Osteoblast (primary cell): ENCODE data around the gene MFRP. TPM values are rescaled to one million over a fixed set of nuclear protein-coding genes. Genes with fewer than 3 reads are reported as not detected.

Experiments
- DNase-seq: peaks from one replicate; pipeline ENCODE4 v3.0.0; 2011; ENCODE audit warnings: low spot score, mixed read lengths; ENCODE audit not compliant: insufficient read length; ENCODE audit errors: missing footprints
- H2AFZ ChIP-seq: 2 replicates; pipeline ENCODE4 v1.6.0; 2011; ENCODE audit warnings: mild to moderate bottlenecking, low read length
- H3K27ac ChIP-seq: 2 replicates; pipeline ENCODE4 v1.5.1; 2011; ENCODE audit warnings: mild to moderate bottlenecking, low read depth, low read length, moderate library complexity
- H3K27me3 ChIP-seq: 2 replicates; pipeline ENCODE4 v1.6.0; 2012; ENCODE audit warnings: mild to moderate bottlenecking, control low read depth, inconsistent platforms, low read length, moderate library complexity; ENCODE audit not compliant: insufficient read depth
- H3K36me3 ChIP-seq: 2 replicates; pipeline ENCODE4 v1.5.1; 2011; ENCODE audit warnings: mild to moderate bottlenecking, low read length, control low read depth, moderate library complexity; ENCODE audit not compliant: insufficient read depth
- H3K4me1 ChIP-seq: 2 replicates; pipeline ENCODE4 v1.5.1; 2011; ENCODE audit warnings: mild to moderate bottlenecking, low read length, control low read depth, moderate library complexity; ENCODE audit not compliant: insufficient read depth
- H3K4me2 ChIP-seq: 2 replicates; pipeline ENCODE4 v1.6.0; 2011; ENCODE audit warnings: mild to moderate bottlenecking, low read length; ENCODE audit not compliant: insufficient read depth
- H3K4me3 ChIP-seq: fragments of 200-600 bp; sonication (generic); 3 replicates; pipeline ENCODE4 v1.5.1; 2012; ENCODE audit warnings: mild to moderate bottlenecking, low read length, inconsistent platforms; ENCODE audit not compliant: insufficient read depth
- H3K79me2 ChIP-seq: 2 replicates; pipeline ENCODE4 v1.6.0; 2012; ENCODE audit warnings: mild to moderate bottlenecking, low read length, control low read depth, inconsistent platforms; ENCODE audit not compliant: insufficient read depth
- H3K9me3 ChIP-seq: 2 replicates; pipeline ENCODE4 v1.5.1; 2011; ENCODE audit warnings: low read depth, low read length, control low read depth
- H4K20me1 ChIP-seq: 2 replicates; pipeline ENCODE4 v1.6.0; 2012; ENCODE audit warnings: mild to moderate bottlenecking, low read length, control low read depth; ENCODE audit not compliant: insufficient read depth
- CTCF ChIP-seq: IDR thresholded peaks from 2 replicates; pipeline ENCODE4 v1.5.1; 2011; ENCODE audit warnings: mild to moderate bottlenecking, low read depth, low read length, moderate library complexity; ENCODE audit errors: extremely low read depth
- total RNA-seq: library from RNA; depleted of rRNA; stranded (reverse); fragments of >200 nt; gene quantifications from 2 replicates; pipeline ENCODE4 v1.2.3, GENCODE V29; 2012

The MFRP gene
- total RNA-seq, 1 donor, result not detected

- Histone ChIP-seq H2AFZ (peak overlapping the region; percentile 36), H3K36me3 (peaks cover 6% of the 10 kb centered on the region), H3K4me3 (no peak overlapping the region), H3K4me2 (no peak overlapping the region), H3K9me3 (no peaks in the 10 kb centered on the region), H3K27me3 (peaks cover 9% of the 10 kb centered on the region), H3K4me1 (peaks cover 20% of the 10 kb centered on the region), H3K79me2 (peaks cover 28% of the 10 kb centered on the region), H4K20me1 (peaks cover 2% of the 10 kb centered on the region), H3K27ac (no peak overlapping the region)
- no peak for DNase-seq
- no peak for TF ChIP-seq CTCF
These were observed 14.3 kb downstream of the MFRP start for GRCh38 chr11:119332111-119332765.

- H4K20me1 ChIP-seq, result no peaks in the 10 kb centered on the region
- H3K79me2 ChIP-seq, result peaks cover 9% of the 10 kb centered on the region
- no peak overlapping the region for H3K4me2 ChIP-seq
- peaks cover 9% of the 10 kb centered on the region for H3K4me1 ChIP-seq
- TF ChIP-seq CTCF, result no peak
- H3K27ac ChIP-seq, result no peak overlapping the region
- H3K36me3 ChIP-seq, result no peaks in the 10 kb centered on the region
- peaks cover 9% of the 10 kb centered on the region for H3K27me3 ChIP-seq
- H3K9me3 ChIP-seq, result no peaks in the 10 kb centered on the region
- no peak for DNase-seq
- H3K4me3 ChIP-seq, result no peak overlapping the region
- H2AFZ ChIP-seq, result no peak overlapping the region
These were observed 16.3 kb downstream of the MFRP start for GRCh38 chr11:119330237-119330636.

GRCh38 chr11:119329320-119329719 lies 17.2 kb downstream of the MFRP start:
- peaks cover 4% of the 10 kb centered on the region for H3K4me1 ChIP-seq
- no peak for TF ChIP-seq CTCF
- peaks cover 9% of the 10 kb centered on the region for H3K27me3 ChIP-seq
- H3K27ac ChIP-seq, result no peak overlapping the region
- DNase-seq, result no peak
- no peak overlapping the region for H3K4me3 ChIP-seq
- no peak overlapping the region for H2AFZ ChIP-seq
- H3K79me2 ChIP-seq, result no peaks in the 10 kb centered on the region
- no peaks in the 10 kb centered on the region for H3K9me3 ChIP-seq
- no peaks in the 10 kb centered on the region for H3K36me3 ChIP-seq
- no peaks in the 10 kb centered on the region for H4K20me1 ChIP-seq
- no peak overlapping the region for H3K4me2 ChIP-seq

GRCh38 chr11:119324189-119324588 lies 22.3 kb downstream of the MFRP start:
- H3K36me3 ChIP-seq, result no peaks in the 10 kb centered on the region
- H3K9me3 ChIP-seq, result no peaks in the 10 kb centered on the region
- H3K27me3 ChIP-seq, result peaks cover 2% of the 10 kb centered on the region
- H3K4me3 ChIP-seq, result no peak overlapping the region
- no peaks in the 10 kb centered on the region for H4K20me1 ChIP-seq
- H3K4me1 ChIP-seq, result peaks cover 23% of the 10 kb centered on the region
- H3K4me2 ChIP-seq, result no peak overlapping the region
- H3K27ac ChIP-seq, result no peak overlapping the region
- H3K79me2 ChIP-seq, result no peaks in the 10 kb centered on the region
- no peak for DNase-seq
- no peak for TF ChIP-seq CTCF
- H2AFZ ChIP-seq, result no peak overlapping the region
